HG03139 (cell line): Measurements from ENCODE around the gene IKZF3.
"Not testable (repeated sequence)": the region's sequence is repeated elsewhere in the genome, so short reads cannot be mapped to it uniquely, and the experiment has no call there.

Experiments used
- ATAC-seq: cut with Tn5 transposase; IDR thresholded peaks from one replicate; pipeline ENCODE4 v1.9.1; 2021; ENCODE audit not compliant: unreplicated experiment

Gene IKZF3

GRCh38 chr17:39722104-39722503 lies 142.0 kb downstream of the IKZF3 start:
- no peak for ATAC-seq

GRCh38 chr17:39719563-39720355 lies 144.4 kb downstream of the IKZF3 start:
- ATAC-seq: no peak

GRCh38 chr17:39717660-39718059 lies 146.5 kb downstream of the IKZF3 start:
- ATAC-seq: no peak

GRCh38 chr17:39716879-39717536 lies 147.1 kb downstream of the IKZF3 start:
- no peak for ATAC-seq

GRCh38 chr17:39716073-39716818 lies 147.9 kb downstream of the IKZF3 start:
- ATAC-seq: no peak

- no peak for ATAC-seq
Observed at GRCh38 chr17:39715375-39716072, 148.6 kb downstream of the IKZF3 start.

- no peak for ATAC-seq
Observed at GRCh38 chr17:39714234-39714633, 149.9 kb downstream of the IKZF3 start.

GRCh38 chr17:39711851-39712250 lies 152.3 kb downstream of the IKZF3 start:
- no peak for ATAC-seq

GRCh38 chr17:39711071-39711470 lies 153.0 kb downstream of the IKZF3 start:
- not testable (repeated sequence) for ATAC-seq

- no peak for ATAC-seq
Observed at GRCh38 chr17:39709998-39710964, 153.8 kb downstream of the IKZF3 start.

GRCh38 chr17:39709319-39709997 lies 154.7 kb downstream of the IKZF3 start:
- ATAC-seq: no peak
